ENCODE measurements around the gene RAB23. TPM values are rescaled to one million over a fixed set of nuclear protein-coding genes. Genes with fewer than 3 reads are reported as not detected.

RAB23 gene
- total and polyA plus RNA-seq, 2 experiments from 2014 or later, result 11.9 to 14.7 TPM

DNA sequence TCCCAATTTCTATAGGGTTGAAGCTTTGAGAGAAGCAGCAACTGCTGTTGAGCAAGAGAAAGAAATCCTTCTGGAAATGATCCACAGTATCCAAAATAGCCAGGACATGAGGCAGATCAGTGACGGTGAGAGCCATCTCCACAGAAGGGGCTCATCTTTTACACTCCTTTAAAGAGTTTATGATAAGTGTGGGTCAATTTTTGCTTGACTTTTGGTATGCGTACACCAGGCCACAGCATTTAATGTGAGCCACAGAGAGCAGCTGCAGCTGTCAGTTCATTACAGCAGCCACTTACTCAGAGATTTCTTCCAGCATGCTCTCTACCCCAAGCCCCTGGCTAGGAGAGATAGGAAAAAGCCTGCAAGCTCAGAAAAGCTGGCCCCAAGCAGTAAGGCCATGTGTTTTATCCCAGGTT, 40.1 kb downstream of the RAB23 start:
- no peak for TF ChIP-seq CTCF (IDR thresholded peaks at IDR 0.05; ENCODE audit: low read depth, low read length)
- peaks cover 19% of the 10 kb centered on the region for H3K4me1 ChIP-seq (ENCODE audit: low read depth)
- H3K27me3 ChIP-seq, result no peaks in the 10 kb centered on the region
- peaks cover 24% of the 10 kb centered on the region for H3K36me3 ChIP-seq
- peak overlapping the region; percentile 85 for H3K27ac ChIP-seq
- no peaks in the 10 kb centered on the region for H3K9me3 ChIP-seq (ENCODE audit: low read depth)
- H3K4me3 ChIP-seq, result no peak overlapping the region
- peak; percentile 43 to 63 for DNase-seq (ENCODE audit: low read depth in 1 of 2, low spot score in 1 of 2)

GRCh38 chr6:57180596-57180995, 41.5 kb downstream of the RAB23 start:
- Histone ChIP-seq H3K9me3 (ENCODE audit: low read depth) (no peaks in the 10 kb centered on the region), H3K36me3 (peaks cover 24% of the 10 kb centered on the region), H3K4me3 (no peak overlapping the region), H3K4me1 (ENCODE audit: low read depth) (peaks cover 19% of the 10 kb centered on the region), H3K27me3 (no peaks in the 10 kb centered on the region), H3K27ac (no peak overlapping the region)
- TF ChIP-seq CTCF (IDR thresholded peaks at IDR 0.05; ENCODE audit: low read depth, low read length), result no peak
- no peak for DNase-seq (ENCODE audit: low read depth in 1 of 2, low spot score in 1 of 2)

DNA sequence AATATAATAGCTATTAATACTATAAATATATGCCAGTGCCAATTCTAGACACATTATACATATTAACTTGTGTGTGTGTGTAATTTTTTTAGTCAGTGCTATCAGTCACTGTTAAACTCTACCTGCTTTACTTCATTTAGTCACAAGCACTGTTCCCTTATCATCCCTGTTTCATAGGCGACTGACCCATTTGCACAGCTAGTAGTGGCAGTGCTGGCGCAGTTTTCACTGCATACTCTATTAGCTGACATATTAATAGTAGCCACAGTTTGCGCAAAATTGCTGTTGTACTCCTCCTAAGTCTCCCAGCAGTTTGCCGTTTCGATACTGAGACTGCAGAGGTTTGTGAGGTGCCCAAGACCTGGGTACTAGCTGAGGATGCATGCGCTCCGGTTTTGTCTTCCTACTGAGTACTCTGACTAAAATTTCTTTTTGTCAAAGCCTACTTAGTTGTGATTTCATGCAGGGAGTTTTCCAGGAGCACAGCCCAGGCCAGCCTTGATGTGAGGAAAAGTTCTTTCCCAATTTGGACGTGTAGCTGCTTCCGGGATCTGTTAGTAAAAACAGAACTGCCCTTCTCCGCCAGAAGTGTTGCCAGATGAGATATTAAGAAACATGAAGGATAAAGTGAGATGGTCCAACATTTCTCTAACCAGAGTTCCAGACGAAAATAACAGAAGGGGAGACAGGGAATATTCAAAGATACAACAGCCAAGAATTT, 44.4 kb downstream of the RAB23 start:
- H3K27ac ChIP-seq, result peak overlapping the region; percentile 54
- H3K36me3 ChIP-seq, result no peaks in the 10 kb centered on the region
- no peaks in the 10 kb centered on the region for H3K27me3 ChIP-seq
- no peak for TF ChIP-seq CTCF (IDR thresholded peaks at IDR 0.05; ENCODE audit: low read depth, low read length)
- H3K9me3 ChIP-seq (ENCODE audit: low read depth), result no peaks in the 10 kb centered on the region
- peak; percentile 11 to 84 for DNase-seq (ENCODE audit: low read depth in 1 of 2, low spot score in 1 of 2)
- H3K4me1 ChIP-seq (ENCODE audit: low read depth), result peaks cover 32% of the 10 kb centered on the region
- no peak overlapping the region for H3K4me3 ChIP-seq

GRCh38 chr6:57174511-57174907, 47.6 kb downstream of the RAB23 start:
- Histone ChIP-seq H3K27me3 (no peaks in the 10 kb centered on the region), H3K4me1 (ENCODE audit: low read depth) (peaks cover 23% of the 10 kb centered on the region), H3K27ac (no peak overlapping the region), H3K4me3 (peak overlapping the region; percentile 50), H3K9me3 (ENCODE audit: low read depth) (no peaks in the 10 kb centered on the region), H3K36me3 (no peaks in the 10 kb centered on the region)
- no peak for TF ChIP-seq CTCF (IDR thresholded peaks at IDR 0.05; ENCODE audit: low read depth, low read length)
- no peak for DNase-seq (ENCODE audit: low read depth in 1 of 2, low spot score in 1 of 2)

GRCh38 chr6:57173886-57174510, 48.1 kb downstream of the RAB23 start:
- Histone ChIP-seq H3K27me3 (no peaks in the 10 kb centered on the region), H3K4me3 (peak overlapping the region; percentile 50), H3K4me1 (ENCODE audit: low read depth) (peaks cover 23% of the 10 kb centered on the region), H3K36me3 (no peaks in the 10 kb centered on the region), H3K9me3 (ENCODE audit: low read depth) (no peaks in the 10 kb centered on the region), H3K27ac (no peak overlapping the region)
- TF ChIP-seq CTCF (IDR thresholded peaks at IDR 0.05; ENCODE audit: low read depth, low read length), result no peak
- peak in 1 of 2 donors; percentile 77 for DNase-seq (ENCODE audit: low read depth in 1 of 2, low spot score in 1 of 2)

Data from cardiac muscle cell (in vitro differentiated cells and primary cell).